A549 (cell line): ENCODE measurements around the gene PAN3. TPM values are rescaled to one million over a fixed set of nuclear protein-coding genes. Genes with fewer than 3 reads are reported as not detected.

Experiments used
- ATAC-seq, 2 experiments: fragments of 200-7000 bp in 1 of 2; fragments of >200 bp in 1 of 2; cut with Nextera tagmentation in 1 of 2; cut with Tn5 transposase in 1 of 2; 3 replicates each; pipeline versions ENCODE4 v1.8.0 to v1.9.1; 2018 to 2020; ENCODE audit warnings: mild to moderate bottlenecking in 1 of 2, moderate library complexity in 1 of 2
- CTCF ChIA-PET: fragments of 300-600 bp; sonication (Branson Sonifier 250); formaldehyde crosslinking; extraction: SDS; loops from one replicate; lab custom pipeline; 2021; ENCODE audit warnings: antibody characterized with exemption, inconsistent platforms; lab: Yijun Ruan, JAX
- POLR2A ChIA-PET: fragments of 350-600 bp; formaldehyde crosslinking; extraction: SDS; loops from one replicate; lab custom pipeline; 2021; ENCODE audit warnings: antibody characterized with exemption, inconsistent platforms; lab: Yijun Ruan, JAX
- DNase-seq, 2 experiments: peaks; one replicate each; pipeline versions ENCODE4 v3.0.0 to v3.0.0-alpha.2; 2011 to 2016; ENCODE audit warnings: low read depth in 1 of 2, low spot score in 1 of 2
- FAIRE-seq: peaks from 2 replicates; lab custom pipeline; 2011; peaks lifted over from hg19 to GRCh38; lab: Jason Lieb, UNC
- H3K27ac ChIP-seq, 2 experiments: fragments of >200 bp; sonication (Bioruptor Twin); formaldehyde crosslinking; 3 replicates each; pipeline ENCODE4 v1.5.1; 2016 to 2017
- H3K4me1 ChIP-seq: fragments of >200 bp; sonication (Bioruptor Twin); formaldehyde crosslinking; 3 replicates; pipeline ENCODE4 v1.6.1; 2016
- H3K4me2 ChIP-seq: fragments of >200 bp; sonication (Bioruptor Twin); formaldehyde crosslinking; 3 replicates; pipeline ENCODE4 v1.6.1; 2016
- H3K4me3 ChIP-seq: fragments of >200 bp; sonication (Bioruptor Twin); formaldehyde crosslinking; 3 replicates; pipeline ENCODE4 v1.5.1; 2016
- H3K9me3 ChIP-seq: fragments of >200 bp; sonication (Bioruptor Twin); formaldehyde crosslinking; 3 replicates; pipeline ENCODE4 v1.6.1; 2016
- ATOH8 ChIP-seq: fragments of 250-450 bp; sonication (Bioruptor Pico); IDR thresholded peaks from 2 replicates; pipeline ENCODE4 v1.5.0; 2020; ENCODE audit warnings: low read depth, mild to moderate bottlenecking, moderate library complexity
- BHLHE40 ChIP-seq: IDR thresholded peaks from 2 replicates; pipeline ENCODE4 v1.6.1; 2012; ENCODE audit warnings: low read depth, low read length, inconsistent platforms
- CBX8 ChIP-seq: fragments of 200-600 bp; sonication (generic); IDR thresholded peaks from 2 replicates; pipeline ENCODE4 v1.6.1; 2016
- EHF ChIP-seq: fragments of 250-450 bp; sonication (Bioruptor Pico); IDR thresholded peaks from 2 replicates; pipeline ENCODE4 v1.5.0; 2020; ENCODE audit warnings: mild to moderate bottlenecking
- EHMT2 ChIP-seq: fragments of 200-600 bp; sonication (generic); IDR thresholded peaks from 2 replicates; pipeline ENCODE4 v1.6.1; 2016; ENCODE audit warnings: antibody characterized with exemption, low read depth, mild to moderate bottlenecking, moderate library complexity
- ELK1 ChIP-seq: fragments of 150-350 bp; IDR thresholded peaks from 2 replicates; pipeline ENCODE4 v1.6.1; 2014; ENCODE audit warnings: low read depth, mild to moderate bottlenecking, low read length
- EP300 ChIP-seq, 2 experiments: fragments of >200 bp; sonication (Bioruptor Twin); formaldehyde crosslinking; IDR thresholded peaks; 2 replicates in 1 of 2; 3 replicates in 1 of 2; pipeline ENCODE4 v1.6.1; 2016 to 2017
- ESRRA ChIP-seq: fragments of 150-350 bp; IDR thresholded peaks from 2 replicates; pipeline ENCODE4 v1.6.1; 2014; ENCODE audit warnings: mild to moderate bottlenecking, low read length, borderline replicate concordance
- FOSB ChIP-seq: fragments of 250-450 bp; sonication (Bioruptor Pico); IDR thresholded peaks from 2 replicates; pipeline ENCODE4 v1.5.0; 2020; ENCODE audit warnings: mild to moderate bottlenecking, moderate library complexity
- FOXS1 ChIP-seq: fragments of 250-450 bp; sonication (Bioruptor Pico); IDR thresholded peaks from 2 replicates; pipeline ENCODE4 v1.5.0; 2020; ENCODE audit warnings: mild to moderate bottlenecking, moderate library complexity
- GATA3 ChIP-seq: IDR thresholded peaks from 2 replicates; pipeline ENCODE4 v1.6.1; 2012; ENCODE audit warnings: borderline replicate concordance
- HDAC2 ChIP-seq: fragments of 200-600 bp; sonication (generic); IDR thresholded peaks from 2 replicates; pipeline ENCODE4 v1.6.1; 2016
- HES2 ChIP-seq: fragments of >200 bp; sonication (Bioruptor Twin); formaldehyde crosslinking; IDR thresholded peaks from 2 replicates; pipeline ENCODE4 v1.6.1; 2016
- HEYL ChIP-seq: fragments of 250-450 bp; sonication (Bioruptor Pico); IDR thresholded peaks from 2 replicates; pipeline ENCODE4 v1.8.0; 2021; ENCODE audit warnings: mild to moderate bottlenecking, moderate library complexity
- HOXA7 ChIP-seq: fragments of 250-450 bp; sonication (Bioruptor Pico); IDR thresholded peaks from 2 replicates; pipeline ENCODE4 v1.5.0; 2020; ENCODE audit warnings: mild to moderate bottlenecking, moderate library complexity
- HOXB13 ChIP-seq: fragments of 250-450 bp; sonication (Bioruptor Pico); IDR thresholded peaks from 2 replicates; pipeline ENCODE4 v1.5.0; 2020; ENCODE audit warnings: low read depth, mild to moderate bottlenecking, moderate library complexity
- HOXB5 ChIP-seq: fragments of 250-450 bp; sonication (Bioruptor Pico); IDR thresholded peaks from 2 replicates; pipeline ENCODE4 v1.5.0; 2020; ENCODE audit warnings: mild to moderate bottlenecking, moderate library complexity
- JUN ChIP-seq, 2 experiments: fragments of >200 bp; sonication (Bioruptor Twin); formaldehyde crosslinking; IDR thresholded peaks; 2 replicates in 1 of 2; 3 replicates in 1 of 2; pipeline ENCODE4 v1.6.1; 2016 to 2017
- JUNB ChIP-seq: fragments of >200 bp; sonication (Bioruptor Twin); formaldehyde crosslinking; IDR thresholded peaks from 2 replicates; pipeline ENCODE4 v1.6.1; 2016
- KDM5A ChIP-seq: fragments of 200-600 bp; sonication (generic); IDR thresholded peaks from 2 replicates; pipeline ENCODE4 v1.6.1; 2016; ENCODE audit warnings: antibody characterized with exemption, mild to moderate bottlenecking
- MAFK ChIP-seq: fragments of 450-650 bp; IDR thresholded peaks from 2 replicates; pipeline ENCODE4 v1.6.1; 2014; ENCODE audit not compliant: partially characterized antibody
- MAZ ChIP-seq: fragments of 150-350 bp; IDR thresholded peaks from 2 replicates; pipeline ENCODE4 v1.6.1; 2014; ENCODE audit warnings: antibody characterized with exemption, low read depth, low read length, borderline replicate concordance
- NFE2L2 ChIP-seq: fragments of 150-350 bp; conservative IDR thresholded peaks from 2 replicates; pipeline ENCODE4 v1.6.1; 2014; ENCODE audit warnings: low read length
- POLR2A ChIP-seq: IDR thresholded peaks from 2 replicates; pipeline ENCODE4 v1.6.1; 2012; ENCODE audit warnings: mild to moderate bottlenecking, low read length
- POLR2AphosphoS2 ChIP-seq: conservative IDR thresholded peaks from 2 replicates; pipeline ENCODE4 v1.6.1; 2012; ENCODE audit warnings: low read length, improper control_type of control experiment, inconsistent platforms
- RAD21 ChIP-seq, 2 experiments: fragments of >200 bp in 1 of 2; sonication (Bioruptor Twin) in 1 of 2; formaldehyde crosslinking in 1 of 2; IDR thresholded peaks in 1 of 2; conservative IDR thresholded peaks in 1 of 2; 2 replicates in 1 of 2; 3 replicates in 1 of 2; pipeline ENCODE4 v1.6.1; 2012 to 2018; ENCODE audit warnings: inconsistent platforms in 1 of 2
- RCOR1 ChIP-seq: fragments of 150-350 bp; IDR thresholded peaks from 2 replicates; pipeline ENCODE4 v1.6.1; 2014; ENCODE audit warnings: antibody characterized with exemption, low read length, low read depth
- REST ChIP-seq: fragments of 200-600 bp; sonication (generic); IDR thresholded peaks from 2 replicates; pipeline ENCODE4 v1.6.1; 2016; ENCODE audit warnings: antibody characterized with exemption, mild to moderate bottlenecking, moderate library complexity
- SMC3 ChIP-seq: fragments of >200 bp; sonication (Bioruptor Twin); formaldehyde crosslinking; IDR thresholded peaks from 3 replicates; pipeline ENCODE4 v1.6.1; 2018; ENCODE audit warnings: inconsistent platforms
- TFCP2L1 ChIP-seq: fragments of 250-450 bp; sonication (Bioruptor Pico); IDR thresholded peaks from 2 replicates; pipeline ENCODE4 v1.5.0; 2021; ENCODE audit warnings: mild to moderate bottlenecking
- TP53 ChIP-seq: fragments of 250-450 bp; sonication (Bioruptor Pico); IDR thresholded peaks from 2 replicates; pipeline ENCODE4 v1.5.0; 2021; ENCODE audit warnings: mild to moderate bottlenecking, moderate library complexity
- ZC3H11A ChIP-seq: fragments of 450-650 bp; IDR thresholded peaks from 2 replicates; pipeline ENCODE4 v1.6.1; 2014; ENCODE audit warnings: antibody characterized with exemption, mild to moderate bottlenecking
- WGBS: methylation state at CpG from one replicate; pipeline ENCODE4 v1.1.6; 2017; ENCODE audit errors: missing lambda C conversion rate; 5-methylcytosine and 5-hydroxymethylcytosine counted together
- polyA plus RNA-seq, 4 experiments: library from polyadenylated mRNA; depleted of rRNA in 3 of 4; stranded (reverse); fragments of >200 nt; fragmentation: RNase III in 1 of 4; extraction: RNeasy Plus Mini Kit Qiagen cat#74134 plus additional on column Dnase treatment in 1 of 4; gene quantifications; 2 replicates in 3 of 4; 3 replicates in 1 of 4; pipeline ENCODE4 v1.2.3, GENCODE V29; 2011 to 2017

Gene PAN3
- polyA plus RNA-seq, 2 of the 4 experiments (the other 2 are of a cell fraction) = 6.2 to 13.9 TPM

GRCh38 chr13:28129911-28130693, 8.2 kb upstream of the PAN3 start (continued):
- TF ChIP-seq ATOH8 (CRISPR knock-in tag) (no peak), TP53 (CRISPR knock-in tag) (no peak), POLR2AphosphoS2 (no peak), NFE2L2 (no peak), POLR2A (no peak), HEYL (CRISPR knock-in tag) (no peak)
- TF ChIP-seq, all 56 proteins: peak for 0

GRCh38 chr13:28131646-28132045, 6.7 kb upstream of the PAN3 start:
- CTCF ChIA-PET = no interaction called here
- H3K9me3 ChIP-seq = no peaks in the 10 kb centered on the region
- WGBS = 72% methylated on average over 8 of the region's 11 CpGs
- ATAC-seq (no peak), FAIRE-seq (no peak), DNase-seq (no peak)
- TF ChIP-seq MAZ (no peak), MAFK (no peak), RCOR1 (no peak), FOXS1 (no peak), SMC3 (no peak), HEYL (CRISPR knock-in tag) (no peak), RAD21 (conservative IDR thresholded peaks at IDR 0.05 in 1 of 2, IDR thresholded peaks at IDR 0.05 in 1 of 2) (no peak), CBX8 (no peak), HOXB13 (CRISPR knock-in tag) (no peak), ELK1 (no peak), EP300 (IDR thresholded peaks at IDR 0.05) (no peak), BHLHE40 (no peak), GATA3 (no peak), JUN (IDR thresholded peaks at IDR 0.05) (no peak)
- H3K27ac ChIP-seq = no peak overlapping the region
- H3K4me1 ChIP-seq = no peaks in the 10 kb centered on the region
- POLR2A ChIA-PET = no interaction called here
- no peak overlapping the region for H3K4me3 ChIP-seq
- H3K4me2 ChIP-seq = no peak overlapping the region

- Histone ChIP-seq H3K4me3 (peak overlapping the region; percentile 99), H3K4me2 (peak overlapping the region; percentile 87), H3K4me1 (peaks cover 9% of the 10 kb centered on the region; the same call in 2 of the 3 replicates), H3K9me3 (no peaks in the 10 kb centered on the region), H3K27ac (peak overlapping the region in 1 of 2 experiments; percentile 100; a peak in 3 of 6 replicates)
- DNase-seq (no peak), FAIRE-seq (no peak), ATAC-seq (no peak)
- TF ChIP-seq REST (no peak), HDAC2 (no peak), KDM5A (no peak), HOXA7 (CRISPR knock-in tag) (no peak), ZC3H11A (no peak), CBX8 (no peak), EHF (CRISPR knock-in tag) (no peak), JUNB (no peak), TFCP2L1 (no peak), MAFK (no peak), EHMT2 (no peak), BHLHE40 (no peak), GATA3 (no peak), RAD21 (conservative IDR thresholded peaks at IDR 0.05 in 1 of 2, IDR thresholded peaks at IDR 0.05 in 1 of 2) (no peak), HOXB5 (CRISPR knock-in tag) (no peak), FOSB (CRISPR knock-in tag) (no peak), HES2 (no peak), MAZ (no peak), ESRRA (no peak)
- POLR2A ChIA-PET = no interaction called here
- CTCF ChIA-PET = no interaction called here
- WGBS = 61% methylated on average over 7 of the region's 7 CpGs
Measured at GRCh38 chr13:28136916-28137315, 1.4 kb upstream of the PAN3 start.
